Adipocyte (in vitro differentiated cells): ENCODE results near the gene ADCK1.
"Not testable (repeated sequence)": the region's sequence is repeated elsewhere in the genome, so short reads cannot be mapped to it uniquely, and the experiment has no call there.

Experiments used
- DNase-seq: peaks from one replicate; pipeline ENCODE4 v3.0.0-alpha.2; 2015; ENCODE audit warnings: low read depth
- H3K27me3 ChIP-seq: replicated peaks from 2 replicates; pipeline ENCODE4 v1.7.0; 2013; ENCODE audit warnings: mild to moderate bottlenecking, low read length, moderate library complexity; ENCODE audit not compliant: control insufficient read depth, insufficient read depth
- H3K36me3 ChIP-seq: 2 replicates; pipeline ENCODE4 v1.7.0; 2013; ENCODE audit warnings: low read length, mild to moderate bottlenecking, moderate library complexity; ENCODE audit not compliant: control insufficient read depth, insufficient read depth, severe bottlenecking
- H3K4me1 ChIP-seq: 2 replicates; pipeline ENCODE4 v1.7.0; 2013; ENCODE audit warnings: mild to moderate bottlenecking, low read length, moderate library complexity; ENCODE audit not compliant: control insufficient read depth, insufficient read depth
- H3K4me3 ChIP-seq: 2 replicates; pipeline ENCODE4 v1.7.0; 2013; ENCODE audit warnings: mild to moderate bottlenecking, low read length, moderate library complexity
- H3K9ac ChIP-seq: 2 replicates; pipeline ENCODE4 v1.7.0; 2013; ENCODE audit warnings: mild to moderate bottlenecking, low read length, moderate library complexity
- H3K9me3 ChIP-seq: 2 replicates; pipeline ENCODE4 v1.7.0; 2013; ENCODE audit warnings: mild to moderate bottlenecking, low read length, moderate library complexity; ENCODE audit not compliant: control insufficient read depth

The ADCK1 gene

GRCh38 chr14:77906446-77906845 is 106.5 kb downstream of the ADCK1 start:
- Histone ChIP-seq H3K9ac (no peak overlapping the region), H3K9me3 (no peaks in the 10 kb centered on the region), H3K27me3 (no peaks in the 10 kb centered on the region), H3K4me3 (no peak overlapping the region), H3K36me3 (peaks cover 6% of the 10 kb centered on the region), H3K4me1 (no peaks in the 10 kb centered on the region)
- DNase-seq = no peak

GRCh38 chr14:77908847-77909246 is 108.9 kb downstream of the ADCK1 start:
- Histone ChIP-seq H3K4me1 (no peaks in the 10 kb centered on the region), H3K9ac (no peak overlapping the region), H3K9me3 (no peaks in the 10 kb centered on the region), H3K36me3 (no peaks in the 10 kb centered on the region), H3K4me3 (no peak overlapping the region), H3K27me3 (no peaks in the 10 kb centered on the region)
- no peak for DNase-seq

GRCh38 chr14:77909911-77910310 is 110.0 kb downstream of the ADCK1 start:
- no peaks in the 10 kb centered on the region for H3K4me1 ChIP-seq
- H3K36me3 ChIP-seq = no peaks in the 10 kb centered on the region
- no peak for DNase-seq
- no peak overlapping the region for H3K9ac ChIP-seq
- no peaks in the 10 kb centered on the region for H3K27me3 ChIP-seq
- H3K9me3 ChIP-seq = no peaks in the 10 kb centered on the region
- H3K4me3 ChIP-seq = no peak overlapping the region

GRCh38 chr14:77910506-77910905 is 110.6 kb downstream of the ADCK1 start:
- Histone ChIP-seq H3K9me3 (no peaks in the 10 kb centered on the region), H3K9ac (no peak overlapping the region), H3K36me3 (no peaks in the 10 kb centered on the region), H3K4me3 (no peak overlapping the region), H3K4me1 (no peaks in the 10 kb centered on the region), H3K27me3 (no peaks in the 10 kb centered on the region)
- DNase-seq = no peak

GRCh38 chr14:77911356-77911755 is 111.4 kb downstream of the ADCK1 start:
- DNase-seq = no peak
- no peaks in the 10 kb centered on the region for H3K27me3 ChIP-seq
- no peak overlapping the region for H3K4me3 ChIP-seq
- no peaks in the 10 kb centered on the region for H3K9me3 ChIP-seq
- no peaks in the 10 kb centered on the region for H3K4me1 ChIP-seq
- H3K9ac ChIP-seq = no peak overlapping the region
- no peaks in the 10 kb centered on the region for H3K36me3 ChIP-seq

GRCh38 chr14:77912754-77913556 is 113.0 kb downstream of the ADCK1 start:
- Histone ChIP-seq H3K4me1 (no peaks in the 10 kb centered on the region), H3K36me3 (no peaks in the 10 kb centered on the region), H3K4me3 (no peak overlapping the region), H3K9me3 (no peaks in the 10 kb centered on the region), H3K27me3 (no peaks in the 10 kb centered on the region), H3K9ac (no peak overlapping the region)
- no peak for DNase-seq

GRCh38 chr14:77914073-77914721 is 114.3 kb downstream of the ADCK1 start:
- no peaks in the 10 kb centered on the region for H3K36me3 ChIP-seq
- no peaks in the 10 kb centered on the region for H3K4me1 ChIP-seq
- H3K9me3 ChIP-seq = no peaks in the 10 kb centered on the region
- no peak overlapping the region for H3K4me3 ChIP-seq
- DNase-seq = no peak
- H3K27me3 ChIP-seq = no peaks in the 10 kb centered on the region
- no peak overlapping the region for H3K9ac ChIP-seq

- not testable (repeated sequence) for H3K27me3 ChIP-seq, H3K4me3 ChIP-seq, H3K36me3 ChIP-seq, H3K9me3 ChIP-seq, DNase-seq, H3K9ac ChIP-seq, H3K4me1 ChIP-seq
Observed at GRCh38 chr14:77915390-77915789, 115.5 kb downstream of the ADCK1 start.

- H3K36me3 ChIP-seq = no peaks in the 10 kb centered on the region
- no peaks in the 10 kb centered on the region for H3K27me3 ChIP-seq
- H3K4me3 ChIP-seq = no peak overlapping the region
- no peaks in the 10 kb centered on the region for H3K9me3 ChIP-seq
- no peak for DNase-seq
- no peak overlapping the region for H3K9ac ChIP-seq
- no peaks in the 10 kb centered on the region for H3K4me1 ChIP-seq
Observed at GRCh38 chr14:77917491-77918201, 117.7 kb downstream of the ADCK1 start.

GRCh38 chr14:77918448-77918847 is 118.5 kb downstream of the ADCK1 start:
- Histone ChIP-seq H3K4me3 (no peak overlapping the region), H3K27me3 (no peaks in the 10 kb centered on the region), H3K9ac (no peak overlapping the region), H3K36me3 (no peaks in the 10 kb centered on the region), H3K9me3 (no peaks in the 10 kb centered on the region), H3K4me1 (no peaks in the 10 kb centered on the region)
- DNase-seq = no peak

GRCh38 chr14:77920312-77920711 is 120.4 kb downstream of the ADCK1 start:
- no peak overlapping the region for H3K9ac ChIP-seq
- H3K36me3 ChIP-seq = no peaks in the 10 kb centered on the region
- H3K27me3 ChIP-seq = no peaks in the 10 kb centered on the region
- no peak overlapping the region for H3K4me3 ChIP-seq
- no peak for DNase-seq
- no peaks in the 10 kb centered on the region for H3K9me3 ChIP-seq
- no peaks in the 10 kb centered on the region for H3K4me1 ChIP-seq
